ENCODE data around the gene INSL3. TPM values are rescaled to one million over a fixed set of nuclear protein-coding genes. Genes with fewer than 3 reads are reported as not detected.

Gene INSL3
- total and polyA plus RNA-seq, 2 of the 13 experiments (the other 11 are each of a cell fraction or from before 2014, with no cell fraction given), result 0.30 TPM; not detected in 1

GRCh38 chr19:17796838-17797423 is 24.4 kb downstream of the INSL3 start (continued):
- no peak for TF ChIP-seq YEATS2 (CRISPR knock-in tag; IDR thresholded peaks at IDR 0.05; ENCODE audit: borderline replicate concordance)
- no peak for TF ChIP-seq ZNF430 (CRISPR knock-in tag; IDR thresholded peaks at IDR 0.05)
- TF ChIP-seq SOX13 (IDR thresholded peaks at IDR 0.05), result no peak
- no peak for TF ChIP-seq SOX13 (CRISPR knock-in tag; conservative IDR thresholded peaks at IDR 0.05 in 1 of 2, IDR thresholded peaks at IDR 0.05 in 1 of 2)
- no peak for TF ChIP-seq ZNF20 (CRISPR knock-in tag; IDR thresholded peaks at IDR 0.05)
- no peak for TF ChIP-seq KDM5A (IDR thresholded peaks at IDR 0.05; ENCODE audit: borderline replicate concordance, low read length)
- TF ChIP-seq SP4 (CRISPR knock-in tag; IDR thresholded peaks at IDR 0.05), result 0 out of 2 replicates have a peak, but pooled peaks have one; percentile 15
- no peak for TF ChIP-seq RXRB (CRISPR knock-in tag; IDR thresholded peaks at IDR 0.05; ENCODE audit: borderline replicate concordance)
- no peak for TF ChIP-seq NR2F6 (IDR thresholded peaks at IDR 0.05)
- TF ChIP-seq NR2F6 (CRISPR knock-in tag; IDR thresholded peaks at IDR 0.05), result no peak
- TF ChIP-seq KMT2A (CRISPR knock-in tag; IDR thresholded peaks at IDR 0.05), result no peak
- no peak for TF ChIP-seq ZBTB21 (CRISPR knock-in tag; IDR thresholded peaks at IDR 0.05)
- no peak for TF ChIP-seq SP140L (CRISPR knock-in tag; IDR thresholded peaks at IDR 0.05; ENCODE audit: borderline replicate concordance)
- TF ChIP-seq ZNF3 (CRISPR knock-in tag; IDR thresholded peaks at IDR 0.05), result 0 out of 2 replicates have a peak, but pooled peaks have one; percentile 30
- 0 out of 2 replicates have a peak, but pooled peaks have one; percentile 2 for TF ChIP-seq SOX5 (CRISPR knock-in tag; IDR thresholded peaks at IDR 0.05; ENCODE audit: borderline replicate concordance)
- 0 out of 2 replicates have a peak, but pooled peaks have one; percentile 32 for TF ChIP-seq ADNP (CRISPR knock-in tag; IDR thresholded peaks at IDR 0.05)
- TF ChIP-seq, protein P1, sequence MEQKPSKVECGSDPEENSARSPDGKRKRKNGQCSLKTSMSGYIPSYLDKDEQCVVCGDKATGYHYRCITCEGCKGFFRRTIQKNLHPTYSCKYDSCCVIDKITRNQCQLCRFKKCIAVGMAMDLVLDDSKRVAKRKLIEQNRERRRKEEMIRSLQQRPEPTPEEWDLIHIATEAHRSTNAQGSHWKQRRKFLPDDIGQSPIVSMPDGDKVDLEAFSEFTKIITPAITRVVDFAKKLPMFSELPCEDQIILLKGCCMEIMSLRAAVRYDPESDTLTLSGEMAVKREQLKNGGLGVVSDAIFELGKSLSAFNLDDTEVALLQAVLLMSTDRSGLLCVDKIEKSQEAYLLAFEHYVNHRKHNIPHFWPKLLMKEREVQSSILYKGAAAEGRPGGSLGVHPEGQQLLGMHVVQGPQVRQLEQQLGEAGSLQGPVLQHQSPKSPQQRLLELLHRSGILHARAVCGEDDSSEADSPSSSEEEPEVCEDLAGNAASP (CRISPR knock-in tag; IDR thresholded peaks at IDR 0.05; ENCODE audit: borderline replicate concordance), result no peak
- TF ChIP-seq CHD4 (IDR thresholded peaks at IDR 0.05; ENCODE audit: borderline replicate concordance, low read length), result peak; percentile 79; the same call in 1 of the 2 replicates
- TF ChIP-seq HES4 (CRISPR knock-in tag; IDR thresholded peaks at IDR 0.05; ENCODE audit: borderline replicate concordance), result no peak
- TF ChIP-seq SOX6 (IDR thresholded peaks at IDR 0.05), result no peak
- TF ChIP-seq SOX6 (CRISPR knock-in tag; IDR thresholded peaks at IDR 0.05), result peak; percentile 39; the same call in 1 of the 2 replicates
- no peak for TF ChIP-seq GPN1 (CRISPR knock-in tag; IDR thresholded peaks at IDR 0.05; ENCODE audit: borderline replicate concordance)
- 0 out of 2 replicates have a peak, but pooled peaks have one; percentile 15 for TF ChIP-seq RXRA (CRISPR knock-in tag; IDR thresholded peaks at IDR 0.05)
- no peak for TF ChIP-seq ZNF24 (IDR thresholded peaks at IDR 0.05)
- TF ChIP-seq SP2 (CRISPR knock-in tag; IDR thresholded peaks at IDR 0.05), result no peak
- no peak for TF ChIP-seq HDAC1 (CRISPR knock-in tag; IDR thresholded peaks at IDR 0.05)
- TF ChIP-seq TGIF2 (CRISPR knock-in tag; IDR thresholded peaks at IDR 0.05), result no peak
- no peak for TF ChIP-seq MTF2 (CRISPR knock-in tag; IDR thresholded peaks at IDR 0.05; ENCODE audit: borderline replicate concordance)
- no peak for TF ChIP-seq TCF7L2 (IDR thresholded peaks at IDR 0.05; ENCODE audit: low read depth, low read length)
- TF ChIP-seq MED8 (CRISPR knock-in tag; IDR thresholded peaks at IDR 0.05; ENCODE audit: insufficient replicate concordance), result no peak
- TF ChIP-seq EP300 (IDR thresholded peaks at IDR 0.05; ENCODE audit: low read depth in 2 of 2, low read length in 2 of 2), result 0 out of 4 replicates have a peak, but pooled peaks of 1 of the 2 experiments have one; percentile 0
- no peak for TF ChIP-seq EP300 (CRISPR knock-in tag; IDR thresholded peaks at IDR 0.05; ENCODE audit: borderline replicate concordance)
- TF ChIP-seq, protein P2, sequence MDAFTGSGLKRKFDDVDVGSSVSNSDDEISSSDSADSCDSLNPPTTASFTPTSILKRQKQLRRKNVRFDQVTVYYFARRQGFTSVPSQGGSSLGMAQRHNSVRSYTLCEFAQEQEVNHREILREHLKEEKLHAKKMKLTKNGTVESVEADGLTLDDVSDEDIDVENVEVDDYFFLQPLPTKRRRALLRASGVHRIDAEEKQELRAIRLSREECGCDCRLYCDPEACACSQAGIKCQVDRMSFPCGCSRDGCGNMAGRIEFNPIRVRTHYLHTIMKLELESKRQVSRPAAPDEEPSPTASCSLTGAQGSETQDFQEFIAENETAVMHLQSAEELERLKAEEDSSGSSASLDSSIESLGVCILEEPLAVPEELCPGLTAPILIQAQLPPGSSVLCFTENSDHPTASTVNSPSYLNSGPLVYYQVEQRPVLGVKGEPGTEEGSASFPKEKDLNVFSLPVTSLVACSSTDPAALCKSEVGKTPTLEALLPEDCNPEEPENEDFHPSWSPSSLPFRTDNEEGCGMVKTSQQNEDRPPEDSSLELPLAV (CRISPR knock-in tag; conservative IDR thresholded peaks at IDR 0.05; ENCODE audit: low read depth), result no peak
